ENCODE results near the gene HSD3B2. TPM values are rescaled to one million over a fixed set of nuclear protein-coding genes. Genes with fewer than 3 reads are reported as not detected.

Gene HSD3B2
- total and polyA plus RNA-seq, 2 donors (not counting 3 experiments of a cell fraction or from before 2014, with no cell fraction given) = not detected

GRCh38 chr1:119416006-119416640 is 1.2 kb downstream of the HSD3B2 start:
- no peak for TF ChIP-seq MYC (IDR thresholded peaks at IDR 0.05; ENCODE audit: low read depth, low read length)
- TF ChIP-seq EZH2 (IDR thresholded peaks at IDR 0.05; ENCODE audit: borderline replicate concordance, low read depth, low read length, severe bottlenecking) = no peak
- TF ChIP-seq POLR2AphosphoS5 (IDR thresholded peaks at IDR 0.05; ENCODE audit: insufficient read depth, low read depth, low read length) = no peak
- no peak for TF ChIP-seq POLR2A (IDR thresholded peaks at IDR 0.05; ENCODE audit: low read depth, low read length)
- TF ChIP-seq JUN (IDR thresholded peaks at IDR 0.05; ENCODE audit: borderline replicate concordance, insufficient read depth, insufficient read length, low read depth) = no peak
- no peak for TF ChIP-seq MAX (IDR thresholded peaks at IDR 0.05; ENCODE audit: insufficient read depth, insufficient read length)
- no peak for TF ChIP-seq GATA2 (IDR thresholded peaks at IDR 0.05; ENCODE audit: insufficient read depth, insufficient read length, low read depth, low read length)
- no peak for TF ChIP-seq FOS (IDR thresholded peaks at IDR 0.05; ENCODE audit: borderline replicate concordance, insufficient read depth, low read length)
- TF ChIP-seq CTCF (IDR thresholded peaks at IDR 0.05; ENCODE audit: extremely low read depth in 1 of 2, insufficient read depth in 1 of 2, low read depth in 1 of 2, low read length in 2 of 2) = no peak
- ChIA-PET CTCF (no interaction called here), POLR2A (no interaction called here)

More at GRCh38 chr1:119416006-119416640, 1.2 kb downstream of the HSD3B2 start:
- Histone ChIP-seq H3K36me3 (ENCODE audit: control insufficient read depth in 2 of 2, extremely low read depth in 1 of 2, insufficient read depth in 2 of 2, low read length in 2 of 2) (no peaks in the 10 kb centered on the region), H4K20me1 (replicated peaks; ENCODE audit: control insufficient read depth, extremely low read depth, insufficient read depth, low read length) (no peaks in the 10 kb centered on the region), H3K4me1 (ENCODE audit: control insufficient read depth, extremely low read depth, insufficient read depth, low read length) (no peaks in the 10 kb centered on the region), H3K27me3 (ENCODE audit: control insufficient read depth in 2 of 2, insufficient read depth in 2 of 2, low read length in 2 of 2) (no peaks in the 10 kb centered on the region), H3K79me2 (ENCODE audit: control insufficient read depth, insufficient read depth, low read length) (no peaks in the 10 kb centered on the region), H3K9ac (replicated peaks; ENCODE audit: extremely low read depth, insufficient read depth, low read length) (no peak overlapping the region), H3K9me1 (replicated peaks; ENCODE audit: control insufficient read depth, extremely low read depth, insufficient read depth, low read length) (no peaks in the 10 kb centered on the region), H3K4me3 (replicated peaks in 1 of 3; ENCODE audit: insufficient read depth in 1 of 3, low read depth in 1 of 3, low read length in 3 of 3) (no peak overlapping the region), H3K4me2 (ENCODE audit: insufficient read depth, low read length) (no peak overlapping the region), H3K27ac (ENCODE audit: insufficient read depth, low read depth, low read length) (no peak overlapping the region), H3K9me3 (replicated peaks; ENCODE audit: control insufficient read depth, insufficient read depth, low read length) (no peaks in the 10 kb centered on the region), H2AFZ (ENCODE audit: low read depth, low read length) (no peak overlapping the region)
- BruUV-seq (replicated peaks) = no TSS peak
- dilution Hi-C loops (cut with MboI; ENCODE audit: extremely low pct_ligation_motif_present, low sequenced_read_pairs) (no loop called here), intact Hi-C loops (cut with micrococcal nuclease) (no loop called here)
- no peak for DNase-seq (ENCODE audit: low read depth, low spot score)
- FAIRE-seq = no peak

Measured in endothelial cell of umbilical vein (primary cell).